ENCODE measurements around the gene ERICH3. TPM values are rescaled to one million over a fixed set of nuclear protein-coding genes. Genes with fewer than 3 reads are reported as not detected.

ERICH3 gene
- polyA plus RNA-seq, 1 donor (not counting 4 experiments of a cell fraction or from before 2014, with no cell fraction given), result not detected

DNA sequence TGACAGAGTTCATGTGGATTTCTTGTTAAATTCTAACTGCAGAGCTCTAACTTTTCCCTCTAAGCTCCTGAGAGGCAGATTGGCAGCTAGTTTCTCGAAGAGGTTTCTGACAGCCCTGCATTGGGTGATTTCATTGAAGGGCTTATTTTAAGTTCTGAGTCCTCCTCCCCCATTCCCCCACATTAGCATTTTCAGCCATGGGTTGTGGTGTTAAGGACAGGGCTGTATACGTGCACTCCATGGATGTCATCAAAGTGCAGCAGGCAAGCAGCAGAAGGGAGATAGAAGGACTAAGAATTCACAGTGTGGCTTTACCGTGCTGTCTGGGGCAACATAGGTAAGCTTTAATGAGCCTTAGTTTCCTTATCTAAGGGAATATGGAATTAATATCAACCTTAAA lies 40.3 kb upstream of the ERICH3 start:
- H3K9me1 ChIP-seq (ENCODE audit: control insufficient read depth, extremely low read depth, insufficient read depth, low read length), result no peaks in the 10 kb centered on the region
- DNase-seq (ENCODE audit: low read depth, low spot score) (no peak), FAIRE-seq (no peak)
- no peaks in the 10 kb centered on the region for H3K27me3 ChIP-seq (ENCODE audit: control insufficient read depth, extremely low read depth, insufficient read depth, low read length)
- no peak overlapping the region for H2AFZ ChIP-seq (ENCODE audit: control insufficient read depth, low read length)
- H3K4me2 ChIP-seq (ENCODE audit: control insufficient read depth, extremely low read depth, insufficient read depth, low read depth, low read length), result no peak overlapping the region
- H3K9ac ChIP-seq (ENCODE audit: control insufficient read depth, extremely low read depth, insufficient read depth, low read length), result no peak overlapping the region
- H4K20me1 ChIP-seq (ENCODE audit: control insufficient read depth, extremely low read depth, insufficient read depth, low read length), result no peaks in the 10 kb centered on the region
- no peaks in the 10 kb centered on the region for H3K79me2 ChIP-seq (ENCODE audit: control insufficient read depth, insufficient read depth, low read length)
- dilution Hi-C loops (cut with MboI; ENCODE audit: extremely low pct_ligation_motif_present, low sequenced_read_pairs), result no loop called here
- H3K4me3 ChIP-seq (ENCODE audit: control insufficient read depth in 2 of 3, extremely low read depth in 1 of 3, insufficient read depth in 2 of 3, low read depth in 1 of 3, low read length in 3 of 3), result no peak overlapping the region
- H3K36me3 ChIP-seq (ENCODE audit: control insufficient read depth in 2 of 2, extremely low read depth in 1 of 2, insufficient read depth in 2 of 2, low read length in 2 of 2), result peaks cover 0 to 4% of the 10 kb centered on the region in 2 experiments
- no peaks in the 10 kb centered on the region for H3K9me3 ChIP-seq (ENCODE audit: control insufficient read depth, low read depth, low read length)
- no peak overlapping the region for H3K27ac ChIP-seq (ENCODE audit: control insufficient read depth, insufficient read depth, low read length)
- no peaks in the 10 kb centered on the region for H3K4me1 ChIP-seq (ENCODE audit: control insufficient read depth, extremely low read depth, insufficient read depth, low read length)
- TF ChIP-seq, protein P1, sequence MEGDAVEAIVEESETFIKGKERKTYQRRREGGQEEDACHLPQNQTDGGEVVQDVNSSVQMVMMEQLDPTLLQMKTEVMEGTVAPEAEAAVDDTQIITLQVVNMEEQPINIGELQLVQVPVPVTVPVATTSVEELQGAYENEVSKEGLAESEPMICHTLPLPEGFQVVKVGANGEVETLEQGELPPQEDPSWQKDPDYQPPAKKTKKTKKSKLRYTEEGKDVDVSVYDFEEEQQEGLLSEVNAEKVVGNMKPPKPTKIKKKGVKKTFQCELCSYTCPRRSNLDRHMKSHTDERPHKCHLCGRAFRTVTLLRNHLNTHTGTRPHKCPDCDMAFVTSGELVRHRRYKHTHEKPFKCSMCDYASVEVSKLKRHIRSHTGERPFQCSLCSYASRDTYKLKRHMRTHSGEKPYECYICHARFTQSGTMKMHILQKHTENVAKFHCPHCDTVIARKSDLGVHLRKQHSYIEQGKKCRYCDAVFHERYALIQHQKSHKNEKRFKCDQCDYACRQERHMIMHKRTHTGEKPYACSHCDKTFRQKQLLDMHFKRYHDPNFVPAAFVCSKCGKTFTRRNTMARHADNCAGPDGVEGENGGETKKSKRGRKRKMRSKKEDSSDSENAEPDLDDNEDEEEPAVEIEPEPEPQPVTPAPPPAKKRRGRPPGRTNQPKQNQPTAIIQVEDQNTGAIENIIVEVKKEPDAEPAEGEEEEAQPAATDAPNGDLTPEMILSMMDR (optimal IDR thresholded peaks at IDR 0.05 in 1 of 3, IDR thresholded peaks at IDR 0.05 in 1 of 3, conservative IDR thresholded peaks at IDR 0.05 in 1 of 3; ENCODE audit: extremely low read depth in 1 of 3, insufficient read depth in 2 of 3, low read length in 3 of 3), result no peak
- TF ChIP-seq EZH2 (IDR thresholded peaks at IDR 0.05; ENCODE audit: low read length), result no peak

DNA sequence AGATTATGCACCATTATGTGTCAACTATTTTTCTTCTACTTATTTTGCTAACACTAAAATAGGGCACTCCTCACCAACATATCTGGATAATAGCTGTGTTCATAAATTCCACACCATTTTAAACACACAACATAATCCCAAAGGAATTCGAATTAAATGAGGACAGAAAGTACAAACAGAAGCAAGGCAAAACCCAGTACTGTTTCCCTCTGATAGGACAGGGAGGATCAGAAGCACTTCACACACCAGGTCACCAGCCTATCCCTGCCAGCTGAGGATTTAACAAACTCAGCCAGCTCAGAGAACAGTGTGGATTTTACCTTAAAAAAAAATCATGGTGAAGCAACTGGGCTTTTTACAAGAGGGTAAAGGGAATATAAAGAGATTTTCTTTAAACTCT lies 39.3 kb upstream of the ERICH3 start:
- no peaks in the 10 kb centered on the region for H3K9me1 ChIP-seq (ENCODE audit: control insufficient read depth, extremely low read depth, insufficient read depth, low read length)
- H4K20me1 ChIP-seq (ENCODE audit: control insufficient read depth, extremely low read depth, insufficient read depth, low read length), result no peaks in the 10 kb centered on the region
- no peak overlapping the region for H3K4me3 ChIP-seq (ENCODE audit: control insufficient read depth in 2 of 3, extremely low read depth in 1 of 3, insufficient read depth in 2 of 3, low read depth in 1 of 3, low read length in 3 of 3)
- H3K79me2 ChIP-seq (ENCODE audit: control insufficient read depth, insufficient read depth, low read length), result no peaks in the 10 kb centered on the region
- FAIRE-seq (no peak), DNase-seq (ENCODE audit: low read depth, low spot score) (no peak)
- H3K4me2 ChIP-seq (ENCODE audit: control insufficient read depth, extremely low read depth, insufficient read depth, low read depth, low read length), result no peak overlapping the region
- no peak overlapping the region for H3K27ac ChIP-seq (ENCODE audit: control insufficient read depth, insufficient read depth, low read length)
- TF ChIP-seq, protein P1 (optimal IDR thresholded peaks at IDR 0.05 in 1 of 3, IDR thresholded peaks at IDR 0.05 in 1 of 3, conservative IDR thresholded peaks at IDR 0.05 in 1 of 3; ENCODE audit: extremely low read depth in 1 of 3, insufficient read depth in 2 of 3, low read length in 3 of 3), result no peak
- no peak for TF ChIP-seq EZH2 (IDR thresholded peaks at IDR 0.05; ENCODE audit: low read length)
- peaks cover 1 to 4% of the 10 kb centered on the region in 2 experiments for H3K36me3 ChIP-seq (ENCODE audit: control insufficient read depth in 2 of 2, extremely low read depth in 1 of 2, insufficient read depth in 2 of 2, low read length in 2 of 2)
- dilution Hi-C loops (cut with MboI; ENCODE audit: extremely low pct_ligation_motif_present, low sequenced_read_pairs), result no loop called here
- no peak overlapping the region for H2AFZ ChIP-seq (ENCODE audit: control insufficient read depth, low read length)
- no peaks in the 10 kb centered on the region for H3K9me3 ChIP-seq (ENCODE audit: control insufficient read depth, low read depth, low read length)
- no peaks in the 10 kb centered on the region for H3K27me3 ChIP-seq (ENCODE audit: control insufficient read depth, extremely low read depth, insufficient read depth, low read length)
- no peak overlapping the region for H3K9ac ChIP-seq (ENCODE audit: control insufficient read depth, extremely low read depth, insufficient read depth, low read length)
- H3K4me1 ChIP-seq (ENCODE audit: control insufficient read depth, extremely low read depth, insufficient read depth, low read length), result no peaks in the 10 kb centered on the region

Measured in keratinocyte (primary cell).